ENCODE measurements around the gene MLLT10.

Gene MLLT10

GRCh38 chr10:21740989-21741388 lies 207.0 kb downstream of the MLLT10 start:
- DNase-seq (ENCODE audit: low read depth), result no peak

DNA sequence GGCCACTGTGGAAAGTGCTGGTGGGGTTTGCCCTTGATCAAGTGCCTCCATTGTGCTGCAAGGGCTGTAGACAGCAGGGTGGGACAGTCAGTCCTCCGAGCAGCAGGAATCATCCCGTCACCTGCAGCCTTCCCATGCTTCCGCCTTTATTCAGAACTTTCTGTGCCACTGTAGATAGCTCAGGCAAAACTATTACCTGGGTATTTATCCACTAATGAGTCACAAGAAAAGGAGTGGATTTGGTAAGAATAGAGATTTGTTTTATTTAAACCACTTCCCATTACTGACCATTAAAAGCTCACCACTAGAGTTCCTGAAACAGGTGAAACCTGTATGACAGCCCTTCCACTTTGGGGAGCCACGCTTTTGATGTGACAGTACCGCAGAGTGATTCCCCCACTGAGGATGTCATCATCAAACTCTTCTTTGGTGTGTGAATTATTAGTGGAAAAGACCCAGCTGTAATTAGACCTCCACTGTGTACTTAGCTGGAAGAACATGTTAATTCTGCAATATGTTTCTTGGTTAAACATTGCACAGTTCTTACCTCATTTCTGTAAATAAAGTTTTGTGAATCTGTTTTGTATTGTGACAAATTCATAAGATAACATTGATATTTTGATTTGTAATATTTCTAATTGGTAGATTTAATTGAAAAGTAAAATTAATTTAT lies 208.8 kb downstream of the MLLT10 start:
- no peak for DNase-seq (ENCODE audit: low read depth)

DNA sequence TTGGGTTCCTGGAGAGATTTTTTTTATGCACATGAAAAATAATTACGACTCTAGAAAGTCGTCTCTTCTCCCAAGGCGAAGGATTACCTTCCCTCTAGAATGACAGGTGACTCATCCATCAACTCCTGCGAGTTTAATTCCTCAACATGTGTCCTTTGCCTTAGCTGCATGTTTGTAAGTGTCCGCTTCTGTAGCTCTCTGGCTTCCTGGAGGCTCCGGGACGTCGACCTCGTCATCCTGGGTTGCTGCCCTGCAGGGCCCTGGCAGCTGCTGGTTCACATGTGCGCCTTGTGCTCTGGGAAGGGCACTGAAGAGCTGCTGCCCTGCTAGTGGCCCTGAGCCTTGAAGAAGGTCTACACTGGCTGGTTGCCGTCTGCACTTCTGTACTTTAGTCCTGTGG lies 210.2 kb downstream of the MLLT10 start:
- no peak for DNase-seq (ENCODE audit: low read depth)

DNA sequence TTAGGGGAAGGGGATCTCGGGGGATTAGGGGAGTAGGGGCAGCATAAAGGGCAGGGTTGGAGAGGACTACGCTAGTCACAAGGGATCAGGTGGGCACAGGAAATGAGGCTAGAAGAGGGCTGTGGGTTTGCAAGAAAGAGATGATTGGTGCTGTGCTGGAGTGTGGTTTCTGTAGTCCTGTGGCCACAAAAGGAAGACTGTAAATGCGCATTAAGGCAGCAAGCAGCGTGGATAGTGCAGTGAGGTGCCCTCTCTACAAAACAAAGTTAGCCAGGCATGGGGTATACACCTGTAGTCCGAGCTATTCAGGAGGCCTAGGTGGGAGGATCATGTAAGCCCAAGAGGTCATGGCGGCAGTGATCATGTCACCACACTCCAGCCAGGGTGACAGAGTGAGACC lies 212.1 kb downstream of the MLLT10 start:
- DNase-seq (ENCODE audit: low read depth), result no peak

GRCh38 chr10:21747809-21748208 lies 213.8 kb downstream of the MLLT10 start:
- no peak for DNase-seq (ENCODE audit: low read depth)

- no peak for DNase-seq (ENCODE audit: low read depth)
Observed at GRCh38 chr10:21749788-21750187, 215.8 kb downstream of the MLLT10 start.

- no peak for DNase-seq (ENCODE audit: low read depth)
Observed at GRCh38 chr10:21750424-21750823, 216.4 kb downstream of the MLLT10 start.

DNA sequence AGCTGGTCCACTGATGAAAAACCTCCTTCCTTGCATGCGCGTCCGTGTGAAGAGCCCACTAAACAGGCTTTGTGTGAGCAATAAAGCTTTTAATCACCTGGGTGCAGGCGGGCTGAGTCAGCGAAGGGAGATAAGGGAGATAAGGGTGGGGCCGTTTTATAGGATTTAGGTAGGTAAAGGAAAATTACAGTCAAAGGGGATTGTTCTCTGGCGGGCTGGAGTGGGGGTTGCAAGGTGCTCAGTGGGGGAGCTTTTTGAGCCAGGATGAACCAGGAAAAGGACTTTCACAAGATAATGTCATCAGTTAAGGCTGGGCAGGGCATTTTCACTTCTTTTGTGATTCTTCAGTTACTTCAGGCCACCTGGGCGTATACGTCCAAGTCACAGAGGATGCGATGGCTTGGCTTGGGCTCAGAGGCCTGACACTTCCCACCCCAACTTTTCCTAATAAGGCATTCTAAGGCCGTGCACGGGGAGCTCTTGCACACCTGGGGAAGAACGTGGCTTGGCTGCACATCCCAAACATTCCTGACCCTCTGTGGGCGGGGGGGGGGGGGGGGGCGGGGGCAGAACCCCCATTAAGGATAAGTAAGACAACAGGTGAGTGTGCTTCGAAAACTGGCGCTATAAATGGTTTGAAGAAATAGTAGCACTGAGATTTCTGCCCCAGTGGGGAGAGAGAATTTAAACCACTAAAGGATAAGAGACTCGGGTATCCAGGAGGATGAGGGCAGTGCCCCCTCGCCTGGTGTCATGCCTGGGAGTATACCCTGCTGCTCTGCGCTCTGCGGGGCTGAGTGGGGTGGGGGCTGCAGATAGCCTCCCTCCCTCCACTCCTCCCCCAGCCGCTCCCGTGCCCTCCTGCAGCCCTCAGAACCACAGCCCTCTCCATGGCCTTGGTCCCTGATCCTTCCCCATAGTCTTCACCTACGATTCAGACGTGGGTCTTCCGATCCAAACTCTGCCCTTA lies 217.6 kb downstream of the MLLT10 start:
- no peak for DNase-seq (ENCODE audit: low read depth)

DNA sequence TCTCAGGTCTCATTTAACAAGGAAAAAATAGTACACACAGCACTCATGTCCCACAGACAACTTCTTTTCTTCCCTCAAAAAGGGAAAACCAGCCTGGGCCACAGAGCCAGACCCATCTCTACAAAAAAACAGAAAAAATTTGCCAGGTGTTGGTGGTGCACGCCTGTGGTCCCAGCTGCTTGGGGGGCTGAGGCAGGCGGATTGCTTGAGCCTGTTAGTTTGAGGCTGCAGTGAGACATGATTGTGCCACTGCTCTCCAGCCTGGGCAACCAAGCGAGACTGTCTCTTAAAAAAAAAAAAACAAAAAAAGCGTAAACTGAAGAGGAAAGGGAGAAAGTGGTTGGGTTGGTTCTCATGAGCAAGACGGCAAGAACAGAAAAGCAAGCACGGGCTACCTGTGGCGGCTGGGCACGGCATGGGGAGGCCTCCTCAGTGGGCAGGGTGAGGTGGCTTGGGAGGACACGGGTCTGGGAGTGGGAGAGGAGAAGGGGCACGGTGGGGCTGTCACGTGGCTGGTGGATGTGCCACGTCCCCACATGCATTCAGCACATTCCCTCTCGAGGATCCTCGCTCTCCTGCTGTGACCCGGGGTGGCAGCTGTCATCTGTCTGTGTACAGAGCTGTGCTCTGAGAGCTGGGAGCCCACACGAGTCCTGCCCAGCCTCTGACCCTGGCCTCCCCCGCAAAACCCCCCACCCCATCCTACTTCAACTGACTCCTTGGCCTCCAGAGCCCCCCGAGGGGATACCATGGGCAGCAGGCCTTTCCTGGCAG lies 219.7 kb downstream of the MLLT10 start:
- no peak for DNase-seq (ENCODE audit: low read depth)

DNA sequence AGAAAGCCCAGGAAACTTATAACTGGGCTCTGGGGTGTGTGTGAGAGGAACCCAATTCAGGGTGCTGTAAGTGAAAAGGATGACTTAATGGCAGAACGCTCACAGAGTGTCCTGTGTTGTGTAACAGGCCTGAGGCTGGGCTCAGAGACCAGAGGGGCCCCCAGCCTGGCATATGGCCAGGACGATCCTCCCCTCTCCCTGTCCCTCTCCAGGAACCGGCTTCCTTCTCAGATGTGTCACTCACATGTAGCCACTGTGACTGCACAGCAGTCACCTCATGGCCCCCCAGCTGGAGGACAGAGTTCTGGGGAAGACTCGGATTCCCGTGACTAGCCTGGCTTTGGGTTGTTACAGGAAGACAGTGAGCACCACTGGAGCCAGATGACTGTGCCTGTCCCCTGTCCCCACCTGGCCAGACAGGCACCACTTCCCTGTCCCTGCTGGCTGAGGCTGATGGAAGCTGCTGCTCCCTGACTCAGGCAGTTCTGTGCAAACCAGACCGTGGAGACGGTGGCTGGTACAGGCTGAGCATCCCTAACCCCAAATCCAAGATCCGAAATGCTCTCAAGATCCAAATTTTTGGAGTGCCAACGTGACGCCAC lies 220.5 kb downstream of the MLLT10 start:
- no peak for DNase-seq (ENCODE audit: low read depth)

- DNase-seq (ENCODE audit: low read depth), result no peak
Observed at GRCh38 chr10:21756707-21757106, 222.7 kb downstream of the MLLT10 start.

- no peak for DNase-seq (ENCODE audit: low read depth)
Observed at GRCh38 chr10:21757185-21757901, 223.3 kb downstream of the MLLT10 start.

GRCh38 chr10:21758239-21758638 lies 224.2 kb downstream of the MLLT10 start:
- no peak for DNase-seq (ENCODE audit: low read depth)

- no peak for DNase-seq (ENCODE audit: low read depth)
Observed at GRCh38 chr10:21758696-21759095, 224.7 kb downstream of the MLLT10 start.

DNA sequence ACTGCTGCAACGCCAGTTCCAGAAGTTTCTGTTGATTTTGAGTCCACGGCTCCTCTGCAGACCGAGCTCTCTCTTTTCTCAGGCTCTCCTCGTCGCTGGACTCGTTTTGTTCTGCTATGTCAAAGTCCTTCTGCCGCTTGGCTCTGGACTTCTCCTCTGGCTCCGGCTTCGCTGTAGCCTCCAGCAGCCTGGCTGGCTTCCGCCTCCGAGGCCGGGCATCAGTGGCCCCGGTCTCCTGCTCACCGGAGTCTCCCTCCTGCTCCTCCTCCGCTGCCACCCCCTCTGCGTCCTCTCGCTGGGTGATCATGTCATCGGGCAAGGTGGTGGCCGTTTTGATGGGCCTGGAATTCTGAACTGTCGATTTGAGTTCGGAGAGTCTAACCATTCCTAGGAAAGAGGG lies 225.2 kb downstream of the MLLT10 start:
- DNase-seq (ENCODE audit: low read depth), result no peak

GRCh38 chr10:21760332-21760731 lies 226.3 kb downstream of the MLLT10 start:
- no peak for DNase-seq (ENCODE audit: low read depth)

DNA sequence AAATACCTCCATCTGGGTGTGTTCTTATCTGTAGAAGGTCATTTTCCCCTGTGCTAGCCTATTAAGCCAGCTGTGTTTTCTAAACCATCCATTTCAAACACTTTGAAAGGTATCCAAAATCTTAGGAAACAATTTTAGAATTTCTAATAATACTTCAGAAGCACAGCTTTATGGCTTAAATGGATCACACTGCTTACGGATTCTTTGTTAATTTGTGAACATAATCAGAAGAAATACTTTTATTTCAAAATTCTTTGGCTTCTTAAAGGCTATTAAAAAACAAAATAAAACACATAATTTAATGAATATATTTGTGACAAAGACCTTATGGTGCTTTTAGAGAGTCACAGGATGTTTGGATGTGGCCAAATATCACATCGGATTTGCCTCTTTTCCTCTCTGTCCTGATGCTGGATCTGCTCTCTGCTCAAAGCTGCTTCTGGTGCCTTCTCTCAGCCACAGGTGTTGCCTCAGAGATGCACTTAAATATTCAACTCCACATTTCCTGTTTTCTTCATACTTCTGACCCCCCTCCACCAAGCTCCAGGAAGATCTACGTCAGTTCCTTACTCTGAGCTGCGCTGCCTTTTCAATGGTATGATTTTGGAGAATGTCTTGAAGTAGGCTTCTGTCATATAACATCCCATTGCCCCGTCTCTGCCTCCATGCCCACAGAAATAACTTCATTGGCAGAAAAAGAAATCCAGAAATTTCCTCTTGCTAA lies 230.6 kb downstream of the MLLT10 start:
- DNase-seq (ENCODE audit: low read depth), result no peak

DNA sequence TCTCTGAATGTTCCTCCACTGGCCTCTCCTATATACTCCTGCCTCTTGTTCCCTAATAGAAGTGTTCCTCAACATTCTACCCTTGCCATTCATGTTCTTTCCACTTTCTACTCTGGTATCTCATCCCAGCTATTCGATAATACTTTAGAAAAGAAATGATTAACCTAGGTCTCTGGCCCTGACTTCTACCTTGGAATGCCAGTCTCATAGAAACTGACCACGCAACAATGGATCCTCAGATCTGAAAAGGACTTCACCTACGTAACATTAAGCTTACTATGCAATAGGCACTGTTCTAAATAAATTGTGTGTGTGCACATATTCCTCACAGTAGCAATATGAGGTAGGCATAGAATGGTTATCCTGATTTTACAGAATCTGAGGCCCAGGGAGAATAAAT lies 235.0 kb downstream of the MLLT10 start:
- DNase-seq (ENCODE audit: low read depth), result no peak

- DNase-seq (ENCODE audit: low read depth), result no peak
Observed at GRCh38 chr10:21771219-21771618, 237.2 kb downstream of the MLLT10 start.

DNA sequence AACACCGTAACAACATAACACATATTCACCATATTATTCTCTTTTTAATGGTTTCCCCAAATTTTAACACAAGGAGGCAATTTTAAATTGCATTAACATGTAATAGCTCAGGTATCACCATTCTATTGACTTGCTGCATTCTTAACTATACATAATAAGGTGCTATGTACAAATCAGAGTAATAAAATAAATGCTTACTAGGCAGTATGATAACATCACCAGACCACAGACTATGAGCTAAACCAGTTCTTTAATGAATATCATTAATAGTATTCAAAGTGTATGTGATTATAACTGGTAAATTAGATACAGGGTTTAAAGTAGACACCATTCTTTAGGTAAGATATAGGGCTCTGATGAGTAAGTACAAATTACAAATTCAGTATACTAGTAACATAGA lies 242.9 kb downstream of the MLLT10 start:
- no peak for DNase-seq (ENCODE audit: low read depth)

DNA sequence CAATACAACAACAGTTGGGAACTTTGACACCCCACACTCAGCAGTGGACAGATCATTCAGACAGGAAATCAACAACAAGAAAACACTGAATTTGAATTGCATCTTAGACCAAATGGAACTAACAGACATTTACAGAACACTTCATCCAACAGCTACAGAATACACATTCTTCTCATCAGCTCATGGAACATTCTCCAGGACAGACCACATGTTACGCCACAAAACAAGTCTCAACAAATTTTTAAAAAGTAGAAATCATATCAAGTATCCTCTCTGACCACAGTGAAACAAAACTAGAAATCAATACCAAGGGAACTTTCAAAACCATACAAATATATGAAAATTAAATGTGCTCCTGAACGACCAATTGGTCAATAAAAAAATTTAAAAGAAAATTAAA lies 257.2 kb downstream of the MLLT10 start:
- DNase-seq (ENCODE audit: low read depth), result no peak

Data from stimulated activated CD8-positive, alpha-beta memory T cell treated with anti-CD3 and anti-CD28 coated beads, Interleukin-7, amount 100 ng/mL, for 24 hours (primary cell).